Hippocampal formation (tissue), 2 donors: ENCODE data around the gene TAPT1.
A peak's percentile ranks its signal among the peaks of the same experiment; 100 is the strongest.
"Not testable (repeated sequence)": the region's sequence is repeated elsewhere in the genome, so short reads cannot be mapped to it uniquely, and the experiment has no call there.

Source experiments
- DNase-seq, 2 donors: peaks; one replicate each; lab custom pipeline; 2025; lab: John Stamatoyannopoulos, UW

TAPT1 gene

GRCh38 chr4:16212138-16212782, 14.0 kb downstream of the TAPT1 start:
- no peak for DNase-seq

DNA sequence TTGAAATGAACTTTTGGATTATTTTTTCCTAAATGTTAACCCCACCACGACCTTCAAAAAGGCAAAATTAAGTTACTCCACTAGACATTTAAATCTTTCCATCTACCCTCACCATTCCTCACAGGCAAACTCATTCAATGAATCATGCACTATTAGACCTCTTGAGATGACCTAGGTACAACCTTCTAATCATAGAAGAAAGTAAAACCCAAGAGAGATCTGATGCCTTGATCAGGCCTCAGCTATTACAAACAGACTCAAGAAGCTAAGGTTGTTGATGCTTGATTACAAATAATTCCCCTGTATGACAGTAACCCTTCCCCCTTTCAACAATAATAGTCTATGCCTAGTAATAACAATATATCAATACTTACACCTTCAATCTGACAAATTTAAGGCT, 18.9 kb downstream of the TAPT1 start:
- DNase-seq = no peak

- no peak for DNase-seq
Observed at GRCh38 chr4:16206848-16207247, 19.4 kb downstream of the TAPT1 start.

GRCh38 chr4:16206301-16206700, 20.0 kb downstream of the TAPT1 start:
- DNase-seq = no peak

GRCh38 chr4:16205298-16206164, 20.7 kb downstream of the TAPT1 start:
- DNase-seq = no peak

GRCh38 chr4:16204505-16204904, 21.8 kb downstream of the TAPT1 start:
- DNase-seq = no peak

- DNase-seq = no peak
Observed at GRCh38 chr4:16203083-16203482, 23.2 kb downstream of the TAPT1 start.

GRCh38 chr4:16202598-16202997, 23.7 kb downstream of the TAPT1 start:
- no peak for DNase-seq

DNA sequence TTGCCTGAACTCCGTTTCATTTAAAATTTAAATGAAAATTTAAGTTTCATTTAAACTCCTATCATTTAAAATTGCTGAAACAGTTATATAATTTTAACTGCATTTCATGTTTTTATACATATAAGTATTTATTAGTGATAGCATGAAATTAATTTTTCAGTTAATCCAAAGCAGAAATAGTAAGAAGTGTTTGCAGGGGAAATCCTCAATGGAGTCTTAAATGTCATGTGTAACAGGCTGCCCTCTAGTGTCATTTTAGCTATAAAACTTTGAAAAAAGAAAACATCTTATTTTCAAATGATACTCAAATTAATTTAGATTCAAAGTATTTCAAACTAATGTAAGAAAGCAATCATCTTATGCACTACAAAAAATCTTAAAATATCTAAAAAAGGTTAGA, 27.2 kb downstream of the TAPT1 start:
- peak in 1 of 2 donors; percentile 67 for DNase-seq

DNA sequence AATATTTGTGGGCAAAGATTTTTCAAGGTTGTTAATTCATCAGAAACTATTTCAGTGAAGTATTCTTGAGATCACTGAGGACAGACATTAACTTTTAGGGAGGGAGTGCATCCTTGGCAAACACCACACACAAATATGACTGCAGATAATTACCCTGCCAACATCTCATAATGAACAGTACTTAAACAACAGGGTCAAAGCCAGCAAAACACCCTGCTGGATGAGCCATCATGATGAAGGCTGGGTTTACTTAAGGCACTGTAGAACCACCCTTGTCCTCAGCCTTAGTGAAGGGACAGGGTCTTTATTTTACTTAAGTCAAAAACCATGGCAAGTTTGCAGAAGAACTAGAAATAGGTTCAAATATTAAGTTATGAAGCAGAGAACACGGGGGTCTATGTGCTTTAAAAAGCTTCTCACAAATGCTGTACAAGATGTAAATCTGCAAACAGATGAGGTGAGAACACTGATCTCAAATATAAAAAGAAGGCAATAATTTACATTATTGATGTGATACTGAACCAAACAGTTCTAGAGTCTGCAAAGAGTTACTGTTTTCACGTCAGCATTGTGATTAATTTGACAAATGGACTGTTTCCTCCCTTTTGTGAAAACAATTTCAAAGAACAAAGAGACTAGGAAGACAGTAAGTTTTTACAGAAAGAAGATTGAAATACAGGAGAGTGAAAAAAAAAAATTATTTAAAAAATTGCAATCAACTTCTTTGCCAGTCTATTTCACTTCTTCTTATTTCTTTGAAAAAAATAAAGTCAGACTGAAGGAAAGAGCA, 28.2 kb downstream of the TAPT1 start:
- DNase-seq = no peak

DNA sequence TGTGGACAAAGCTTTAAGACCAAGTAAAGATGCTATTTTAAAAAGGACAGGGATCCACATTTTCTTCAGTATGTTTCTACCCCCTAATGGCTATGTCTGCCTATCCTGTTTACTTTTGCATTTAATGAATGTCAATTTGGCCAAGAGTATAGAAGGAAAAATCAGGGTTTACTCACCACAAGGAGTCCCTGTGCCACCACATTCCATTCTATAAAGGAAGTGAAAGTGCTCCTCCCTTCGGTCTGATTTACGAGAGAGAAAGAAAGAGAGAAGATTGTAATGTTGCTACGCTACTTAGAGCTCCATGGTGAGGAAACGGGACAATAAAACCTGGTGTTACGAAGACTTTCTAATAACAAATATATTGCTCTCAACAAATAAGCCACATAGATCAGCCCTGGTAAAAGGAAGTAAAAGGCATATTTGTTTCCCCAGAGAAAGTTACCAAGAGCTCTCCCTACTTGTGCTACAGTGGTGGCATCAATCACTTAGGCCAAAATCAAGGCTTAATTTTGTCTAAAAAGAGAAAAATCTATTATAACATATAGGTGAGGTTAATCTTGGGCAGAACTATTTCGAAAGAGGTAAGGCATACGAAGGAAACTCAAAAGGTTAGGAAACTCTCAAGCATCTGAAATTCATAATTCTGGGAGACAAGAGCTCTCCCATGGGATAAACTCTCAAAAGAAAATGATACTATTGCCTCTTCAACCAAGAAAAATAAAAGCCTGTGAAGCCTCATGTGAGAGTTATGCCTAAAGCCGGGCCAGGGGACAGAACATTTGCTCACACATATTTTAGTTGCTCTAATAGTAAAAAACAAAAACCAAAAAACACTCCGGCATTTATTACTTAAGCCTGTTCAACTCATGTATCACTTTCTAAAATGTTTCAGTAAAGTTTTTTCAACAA, 29.5 kb downstream of the TAPT1 start:
- DNase-seq = peak in 1 of 2 donors; percentile 62

DNA sequence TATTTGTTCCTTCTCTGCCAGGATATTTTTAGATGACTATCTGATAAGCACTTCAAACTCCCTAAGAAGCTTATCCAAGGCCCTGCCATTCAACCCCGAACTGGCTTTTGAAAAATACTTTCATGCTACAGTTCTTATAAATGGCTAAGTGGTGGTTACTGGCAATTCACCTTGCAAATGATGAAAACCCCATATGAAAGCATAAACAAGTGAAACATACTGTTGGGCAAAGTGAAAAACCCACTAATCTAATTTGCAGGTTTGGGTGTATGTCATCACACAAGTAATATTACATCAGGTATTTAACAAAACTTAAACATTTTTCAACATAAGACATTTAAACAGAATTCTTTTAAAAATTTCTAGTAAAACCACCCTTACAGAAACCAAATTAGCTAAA, 31.1 kb downstream of the TAPT1 start:
- DNase-seq = no peak

DNA sequence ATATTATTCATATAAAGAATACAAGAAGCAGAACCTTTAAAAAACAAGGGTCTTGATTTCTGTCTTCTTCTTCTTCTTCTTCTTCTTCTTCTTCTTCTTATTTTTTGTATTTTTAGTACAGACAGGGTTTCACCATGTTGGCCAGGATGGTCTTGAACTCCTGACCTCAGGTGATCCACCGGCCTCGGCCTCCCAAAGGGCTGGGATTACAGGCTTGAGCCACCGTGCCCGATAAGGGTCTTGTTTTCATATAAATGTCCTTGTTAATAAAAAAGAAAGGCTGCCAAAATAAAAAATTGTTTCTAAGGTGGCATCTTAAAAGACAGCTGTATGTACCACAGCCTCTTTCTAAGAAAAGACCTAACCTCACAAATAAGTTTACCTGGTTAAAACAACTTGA, 31.5 kb downstream of the TAPT1 start:
- DNase-seq = not testable (repeated sequence)

DNA sequence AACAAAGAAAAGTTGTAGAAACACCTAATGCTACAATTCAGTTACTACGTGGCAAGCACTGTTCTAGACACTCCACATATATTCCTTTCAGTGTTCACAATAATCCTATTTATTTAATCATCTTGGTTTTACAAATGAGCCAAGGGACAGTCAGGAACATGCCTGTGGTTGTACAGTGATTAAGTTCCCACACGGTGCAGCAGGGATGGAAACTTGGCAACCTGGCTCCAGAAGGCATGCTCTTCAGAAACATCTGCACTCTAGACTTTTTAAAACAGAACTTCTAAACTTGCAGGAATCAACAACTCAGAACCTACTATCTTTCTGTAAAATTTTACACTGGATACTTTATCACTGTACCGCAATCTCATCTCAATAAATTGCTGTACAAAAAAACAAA, 32.1 kb downstream of the TAPT1 start:
- DNase-seq = no peak

DNA sequence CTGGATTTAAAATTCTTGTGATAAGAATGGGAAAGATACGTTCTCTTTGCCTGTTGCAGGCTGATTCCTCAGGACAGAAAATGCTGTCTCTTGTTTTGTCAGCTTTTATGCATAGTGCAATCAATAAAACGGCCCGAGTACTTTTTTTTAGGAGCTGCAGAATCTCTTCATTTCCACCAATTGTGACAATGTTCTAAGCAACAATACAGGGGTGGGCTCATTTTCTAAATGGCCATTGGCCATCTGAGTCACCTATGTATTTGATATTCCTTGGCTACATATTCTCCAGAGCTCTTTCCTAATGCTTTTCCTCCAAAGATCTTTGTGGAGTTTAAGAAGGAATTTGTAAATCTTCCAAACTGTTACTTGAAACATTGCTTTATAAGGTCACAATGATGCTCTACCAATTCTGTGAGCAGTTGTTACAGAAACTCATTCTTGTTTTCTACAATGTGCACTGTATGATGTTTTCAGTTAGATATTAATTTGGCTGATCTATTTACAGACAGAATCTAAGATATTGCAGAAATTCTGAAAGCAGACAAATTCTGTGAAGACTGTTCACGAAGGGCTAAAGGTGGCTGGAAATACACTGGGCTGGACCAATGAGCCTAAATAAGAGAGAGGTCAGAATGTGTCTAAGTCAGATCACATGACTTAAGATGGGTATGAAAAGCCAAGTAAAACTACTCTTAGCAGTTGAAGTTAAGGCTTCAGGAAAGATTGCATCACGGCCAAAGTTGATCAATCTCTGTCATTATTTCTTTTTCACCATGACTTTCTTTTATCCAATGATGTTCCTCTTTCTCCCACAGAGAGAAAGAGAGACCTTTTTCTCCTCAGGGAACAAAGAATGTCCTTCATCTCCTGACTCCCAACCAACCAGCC, 33.4 kb downstream of the TAPT1 start:
- DNase-seq = no peak

DNA sequence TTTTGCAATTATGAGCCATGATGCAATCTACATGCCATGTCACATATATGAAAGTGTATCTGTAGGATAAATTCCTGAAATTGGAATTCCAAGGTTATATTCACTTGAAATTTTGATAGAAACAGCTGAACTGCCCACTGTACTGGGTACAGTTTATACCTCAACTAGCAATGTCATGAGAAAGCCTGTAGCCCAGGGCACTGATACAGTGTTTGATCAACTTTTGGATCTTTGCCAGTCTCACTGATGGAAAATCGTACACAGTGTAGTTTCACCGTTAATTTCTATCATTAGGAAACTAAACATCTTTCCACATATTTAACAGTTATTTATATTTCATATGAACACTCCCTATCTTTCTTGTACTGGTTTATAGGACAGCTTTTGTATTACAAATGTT, 34.2 kb downstream of the TAPT1 start:
- no peak for DNase-seq

- no peak for DNase-seq
Observed at GRCh38 chr4:16187455-16187854, 38.8 kb downstream of the TAPT1 start.

GRCh38 chr4:16186986-16187385, 39.3 kb downstream of the TAPT1 start:
- DNase-seq = no peak

GRCh38 chr4:16183604-16184003, 42.7 kb downstream of the TAPT1 start:
- DNase-seq = no peak

GRCh38 chr4:16176621-16177020, 49.6 kb downstream of the TAPT1 start:
- no peak for DNase-seq

DNA sequence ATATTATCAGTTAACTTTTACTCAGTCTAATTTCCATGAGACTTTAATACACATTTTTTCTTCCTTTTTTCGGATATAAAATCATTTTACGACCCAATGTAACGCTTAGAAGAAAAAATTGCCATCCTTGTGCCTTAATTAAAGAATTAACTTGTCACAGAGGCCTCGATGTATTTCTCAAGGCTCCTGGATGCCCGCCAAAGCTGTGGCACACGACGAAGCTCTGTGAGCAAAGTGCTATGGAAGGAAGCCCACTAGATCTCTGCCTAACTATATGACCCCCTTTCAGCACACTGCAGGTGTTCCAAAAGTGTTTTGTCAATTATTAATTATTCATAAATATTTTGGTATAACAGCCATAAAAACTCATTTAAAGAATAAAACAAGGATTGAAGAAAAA, 54.4 kb downstream of the TAPT1 start:
- no peak for DNase-seq
